ENCODE measurements around the gene ARHGEF1. TPM values are rescaled to one million over a fixed set of nuclear protein-coding genes. Genes with fewer than 3 reads are reported as not detected.

Gene ARHGEF1
- total RNA-seq, 5 donors from 2014 or later (not counting 1 experiment from before 2014, with no cell fraction given) = 1,130 to 1,360 (median 1,288) TPM

DNA sequence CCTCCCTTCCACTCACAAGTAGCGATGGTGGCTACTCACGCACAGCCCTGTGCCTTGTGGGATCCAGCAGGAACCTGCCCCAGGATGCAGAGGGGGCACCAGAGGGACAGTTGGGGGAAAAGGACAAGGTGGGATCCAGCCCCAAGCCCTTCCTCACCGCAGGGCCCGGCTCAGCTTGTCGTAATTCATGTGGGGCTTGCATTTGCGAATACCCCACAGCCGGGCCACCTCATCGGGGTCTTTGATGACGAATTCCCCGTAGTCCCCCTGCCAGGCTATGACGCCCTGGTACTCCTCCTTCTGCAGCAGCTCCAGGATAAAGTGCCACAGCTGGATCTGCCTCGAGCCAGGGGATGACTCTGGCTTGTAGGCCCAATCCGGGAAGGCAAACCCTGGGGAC lies 26.7 kb downstream of the ARHGEF1 start:
- POLR2A ChIA-PET = no interaction called here
- Histone ChIP-seq H3K9me3 (no peaks in the 10 kb centered on the region), H3K27ac (ENCODE audit: low read length) (no peak overlapping the region), H3K4me3 (ENCODE audit: control insufficient read depth in 1 of 2, extremely low read depth in 1 of 2, low read length in 1 of 2) (no peak overlapping the region), H3K27me3 (replicated peaks in 1 of 2; ENCODE audit: control insufficient read depth in 2 of 2, extremely low read depth in 1 of 2, insufficient read depth in 2 of 2, low read length in 1 of 2) (peaks cover 0 to 30% of the 10 kb centered on the region in 2 experiments), H3K36me3 (ENCODE audit: control insufficient read depth in 2 of 2, extremely low read depth in 1 of 2, insufficient read depth in 1 of 2, low read length in 1 of 2) (peaks cover 18 to 27% of the 10 kb centered on the region in 2 donors), H3K4me1 (ENCODE audit: control insufficient read depth in 1 of 2, extremely low read depth in 1 of 2, insufficient read depth in 2 of 2, low read length in 2 of 2) (peaks cover 16 to 55% of the 10 kb centered on the region in 2 experiments)
- Mint-ChIP-seq H3K9me3 (no peaks in the 10 kb centered on the region), H3K27ac (peak overlapping the region in 1 of 2 donors; percentile 36), H3K36me3 (peaks cover 20% of the 10 kb centered on the region), H3K4me3 (no peak overlapping the region), H3K4me1 (peaks cover 57 to 71% (median 61%) of the 10 kb centered on the region in 3 donors), H3K27me3 (peaks cover 4 to 15% of the 10 kb centered on the region in 2 donors)
- WGBS (ENCODE audit: insufficient coverage) = 91% methylated on average over 7 of the region's 13 CpGs
- ATAC-seq (replicated peaks in 1 of 4) = no peak
- no peak for DNase-seq
- CTCF ChIA-PET = no interaction called here

DNA sequence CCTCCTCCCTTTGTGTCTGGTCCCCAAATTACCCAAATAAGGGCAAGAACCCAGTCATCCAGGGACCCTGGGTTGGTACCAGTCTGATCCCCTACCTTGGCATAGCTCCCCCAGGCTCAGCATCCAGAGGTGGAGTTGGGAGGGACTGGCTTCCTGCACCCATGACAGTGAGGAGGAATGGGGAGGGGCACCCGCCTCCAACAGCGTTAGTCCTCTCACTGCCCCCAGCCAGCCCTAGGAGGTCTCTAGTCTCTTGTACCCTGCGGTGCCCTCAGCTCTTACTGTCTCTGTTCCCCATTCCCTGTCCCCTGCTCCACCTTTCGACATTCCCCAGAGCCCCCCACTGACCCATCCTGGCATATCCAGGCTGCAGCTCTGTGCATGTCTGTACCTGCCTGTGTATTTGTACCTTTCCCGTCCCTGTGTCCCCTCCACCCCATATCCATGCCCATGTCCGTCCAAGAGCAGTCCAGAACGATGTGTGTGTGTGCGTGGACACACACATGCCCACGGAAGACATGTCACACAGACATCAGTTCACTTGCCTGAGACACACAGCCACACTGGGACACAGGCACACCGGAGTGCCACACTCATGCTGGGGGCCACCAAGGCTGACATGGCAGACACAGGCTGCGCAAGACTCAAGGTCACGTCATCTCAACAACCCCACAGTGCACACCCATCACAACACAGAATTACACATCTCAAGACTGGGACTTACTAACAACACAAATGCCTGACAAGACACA lies 27.4 kb downstream of the ARHGEF1 start:
- ChIA-PET CTCF (no interaction called here), POLR2A (no interaction called here)
- 79% methylated on average over 8 of the region's 12 CpGs for WGBS (ENCODE audit: insufficient coverage)
- peak overlapping the region; percentile 36 to 82 for H3K27ac Mint-ChIP-seq
- Histone ChIP-seq H3K4me1 (ENCODE audit: control insufficient read depth in 1 of 2, extremely low read depth in 1 of 2, insufficient read depth in 2 of 2, low read length in 2 of 2) (peaks cover 20 to 55% of the 10 kb centered on the region in 2 experiments), H3K27ac (ENCODE audit: low read length) (no peak overlapping the region), H3K9me3 (no peaks in the 10 kb centered on the region), H3K36me3 (ENCODE audit: control insufficient read depth in 2 of 2, extremely low read depth in 1 of 2, insufficient read depth in 1 of 2, low read length in 1 of 2) (peaks cover 12 to 20% of the 10 kb centered on the region in 2 donors), H3K27me3 (replicated peaks in 1 of 2; ENCODE audit: control insufficient read depth in 2 of 2, extremely low read depth in 1 of 2, insufficient read depth in 2 of 2, low read length in 1 of 2) (peaks cover 2 to 36% of the 10 kb centered on the region in 2 experiments), H3K4me3 (ENCODE audit: control insufficient read depth in 1 of 2, extremely low read depth in 1 of 2, low read length in 1 of 2) (no peak overlapping the region)
- H3K9me3 Mint-ChIP-seq = no peaks in the 10 kb centered on the region
- H3K36me3 Mint-ChIP-seq = peaks cover 14% of the 10 kb centered on the region
- H3K27me3 Mint-ChIP-seq = peaks cover 4 to 15% of the 10 kb centered on the region in 2 donors
- DNase-seq (no peak), ATAC-seq (replicated peaks in 1 of 4) (peak; percentile 5 to 11 (median 8))
- no peak overlapping the region for H3K4me3 Mint-ChIP-seq
- H3K4me1 Mint-ChIP-seq = peaks cover 50 to 66% (median 56%) of the 10 kb centered on the region in 3 donors

DNA sequence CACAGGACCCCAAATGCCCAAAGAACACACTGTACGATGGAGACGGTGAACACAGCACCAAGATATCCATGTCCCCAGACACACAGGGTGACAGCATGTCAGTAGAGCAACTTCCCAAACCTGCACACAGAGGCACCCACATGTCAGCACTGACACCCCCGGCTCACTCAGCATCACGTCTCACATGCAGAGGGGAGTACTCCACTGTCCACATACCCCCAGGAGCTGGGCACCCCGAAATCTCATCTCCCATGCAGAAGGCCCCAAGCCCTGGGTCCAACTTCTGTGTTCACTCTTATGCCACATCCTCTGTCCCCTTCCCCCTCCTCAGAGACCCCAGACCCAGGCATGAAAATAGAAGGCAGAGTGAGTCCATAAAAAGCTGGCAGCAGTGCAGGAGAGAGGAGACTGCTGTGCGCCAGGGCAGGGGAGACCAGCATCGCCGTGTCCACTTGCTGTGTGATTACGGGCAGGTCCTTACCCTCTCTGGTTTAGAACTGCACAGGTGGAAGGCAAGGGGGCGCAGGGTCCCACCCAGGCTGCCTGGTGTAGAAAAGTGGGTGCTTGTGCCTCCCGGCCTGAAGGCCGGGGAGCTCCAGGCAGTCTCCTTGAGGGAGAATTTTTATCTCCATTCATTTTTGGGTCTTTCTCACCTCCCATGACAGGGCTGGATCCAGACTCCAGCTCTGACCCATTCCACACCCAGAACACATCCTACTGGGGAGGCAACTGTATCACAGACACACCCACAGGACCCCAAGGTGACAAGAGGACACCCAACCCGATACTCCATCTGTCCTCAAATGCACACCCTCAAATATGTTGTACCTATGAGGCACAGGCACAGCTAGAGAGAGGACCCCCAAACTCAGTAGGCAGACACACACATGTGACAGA lies 28.3 kb downstream of the ARHGEF1 start:
- 46% methylated on average over 6 of the region's 13 CpGs for WGBS (ENCODE audit: insufficient coverage)
- CTCF ChIA-PET = interaction anchor here in 1 of 2 donors (0.6 kb wide), 1 partner anchor 36 kb away, joined by 3 read pairs; no protein-coding TSS in a partner anchor
- Mint-ChIP-seq H3K4me1 (peaks cover 45 to 60% (median 49%) of the 10 kb centered on the region in 3 donors), H3K27me3 (peaks cover 4 to 15% of the 10 kb centered on the region in 2 donors), H3K27ac (peak overlapping the region; percentile 63 to 82), H3K4me3 (peak overlapping the region in 1 of 3 donors; percentile 18), H3K36me3 (peaks cover 6% of the 10 kb centered on the region), H3K9me3 (no peaks in the 10 kb centered on the region)
- DNase-seq = peak in 3 of 35 experiments; percentile 24 to 47 (median 34)
- no peak overlapping the region for H3K27ac ChIP-seq (ENCODE audit: low read length)
- H3K9me3 ChIP-seq = no peaks in the 10 kb centered on the region
- peak; percentile 10 to 33 (median 21) for ATAC-seq (replicated peaks in 1 of 4)
- H3K4me1 ChIP-seq (ENCODE audit: control insufficient read depth in 1 of 2, extremely low read depth in 1 of 2, insufficient read depth in 2 of 2, low read length in 2 of 2) = peaks cover 25 to 59% of the 10 kb centered on the region in 2 experiments
- H3K27me3 ChIP-seq (replicated peaks in 1 of 2; ENCODE audit: control insufficient read depth in 2 of 2, extremely low read depth in 1 of 2, insufficient read depth in 2 of 2, low read length in 1 of 2) = peaks cover 6 to 45% of the 10 kb centered on the region in 2 experiments
- no peak overlapping the region for H3K4me3 ChIP-seq (ENCODE audit: control insufficient read depth in 1 of 2, extremely low read depth in 1 of 2, low read length in 1 of 2)
- POLR2A ChIA-PET = no interaction called here
- peaks cover 6 to 12% of the 10 kb centered on the region in 2 donors for H3K36me3 ChIP-seq (ENCODE audit: control insufficient read depth in 2 of 2, extremely low read depth in 1 of 2, insufficient read depth in 1 of 2, low read length in 1 of 2)

DNA sequence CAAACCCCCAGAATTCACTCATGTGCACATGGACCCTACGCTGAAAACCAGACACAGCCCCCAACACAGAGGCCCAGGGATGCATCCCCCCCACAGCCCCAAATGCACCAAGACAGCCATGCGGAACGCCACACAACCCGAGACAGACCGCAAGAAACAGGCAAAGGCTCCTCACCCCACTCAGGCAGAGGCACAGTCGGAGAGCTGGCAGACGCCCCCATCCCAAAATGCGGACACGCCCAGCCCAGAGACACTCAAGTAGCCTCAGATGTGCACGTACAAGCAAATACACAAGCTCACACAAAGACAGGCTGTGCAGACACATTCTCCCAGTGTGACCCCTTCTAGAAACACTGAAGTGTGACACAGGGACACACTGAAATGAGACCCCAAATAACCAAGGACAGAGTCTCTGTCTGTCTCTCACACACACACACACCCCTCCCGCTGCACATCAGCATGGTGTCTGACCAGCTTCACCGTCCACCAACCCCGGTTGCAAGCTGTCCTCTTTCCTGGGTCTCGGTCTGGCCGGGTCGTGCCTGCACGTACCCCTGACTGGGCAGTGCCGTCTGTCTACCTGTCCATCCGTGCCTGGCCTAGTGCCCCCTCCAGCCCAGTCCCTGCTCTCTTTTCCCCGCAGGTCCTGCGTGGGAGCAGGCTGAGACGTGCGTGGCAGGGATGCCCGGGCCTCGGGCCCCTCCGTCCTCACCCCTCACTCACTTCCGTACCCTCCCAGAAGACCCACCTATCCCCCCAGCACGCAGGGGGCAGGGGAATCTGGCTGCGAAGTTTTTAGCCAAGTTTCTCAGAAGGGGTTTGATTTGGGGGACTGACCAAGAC lies 29.1 kb downstream of the ARHGEF1 start:
- H3K36me3 Mint-ChIP-seq = peaks cover 3% of the 10 kb centered on the region

DNA sequence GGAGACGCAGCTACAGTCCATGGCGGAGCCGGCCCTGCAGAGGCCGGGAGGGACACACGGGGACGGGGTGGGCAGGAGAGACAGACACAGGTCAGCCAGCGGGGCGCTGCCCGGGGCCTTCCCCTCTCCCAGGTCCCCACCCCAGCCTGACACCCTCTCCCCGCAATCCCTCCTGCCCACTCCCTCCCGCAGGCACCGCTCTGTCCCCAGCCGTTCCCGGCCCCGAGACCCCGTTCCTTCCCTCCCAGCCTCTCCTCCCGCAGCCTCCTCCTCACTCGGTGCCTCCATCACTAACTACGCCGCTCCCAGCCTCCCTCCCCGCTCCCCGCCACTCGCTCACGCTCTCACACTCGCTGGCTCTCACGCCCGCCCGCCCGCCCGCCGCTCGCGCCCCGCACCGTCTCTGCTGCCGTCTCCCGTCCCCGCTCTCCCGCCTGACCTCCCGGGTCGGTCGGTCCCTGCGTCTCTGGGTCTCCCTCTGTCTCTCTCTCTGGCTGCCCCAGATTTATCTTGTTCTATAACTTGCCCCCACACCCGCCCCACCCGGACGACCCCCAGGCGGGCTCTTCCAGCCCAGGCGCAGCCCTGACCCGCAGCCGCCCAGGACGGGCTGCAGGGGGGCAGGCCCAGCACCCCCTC lies 30.0 kb downstream of the ARHGEF1 start:
- Histone ChIP-seq H3K36me3 (ENCODE audit: control insufficient read depth in 2 of 2, extremely low read depth in 1 of 2, insufficient read depth in 1 of 2, low read length in 1 of 2) (no peaks in the 10 kb centered on the region), H3K9me3 (no peaks in the 10 kb centered on the region), H3K4me1 (ENCODE audit: control insufficient read depth in 1 of 2, extremely low read depth in 1 of 2, insufficient read depth in 2 of 2, low read length in 2 of 2) (peaks cover 27 to 63% of the 10 kb centered on the region in 2 experiments), H3K27me3 (replicated peaks in 1 of 2; ENCODE audit: control insufficient read depth in 2 of 2, extremely low read depth in 1 of 2, insufficient read depth in 2 of 2, low read length in 1 of 2) (peaks cover 11 to 62% of the 10 kb centered on the region in 2 experiments), H3K27ac (ENCODE audit: low read length) (no peak overlapping the region), H3K4me3 (ENCODE audit: control insufficient read depth in 1 of 2, extremely low read depth in 1 of 2, low read length in 1 of 2) (no peak overlapping the region)
- no peak overlapping the region for H3K27ac Mint-ChIP-seq
- H3K4me1 Mint-ChIP-seq = peaks cover 40 to 49% (median 42%) of the 10 kb centered on the region in 3 donors
- DNase-seq (peak in 5 of 35 experiments; percentile 22 to 52 (median 37)), ATAC-seq (replicated peaks in 1 of 4) (peak in 3 of 4 experiments; percentile 9 to 34 (median 22))
- H3K4me3 Mint-ChIP-seq = no peak overlapping the region
- POLR2A ChIA-PET = no interaction called here
- no peaks in the 10 kb centered on the region for H3K9me3 Mint-ChIP-seq
- CTCF ChIA-PET = no interaction called here
- 5% methylated on average over 27 of the region's 51 CpGs for whole genome bisulfite sequencing (ENCODE audit: insufficient coverage)
- peaks cover 4 to 15% of the 10 kb centered on the region in 2 donors for H3K27me3 Mint-ChIP-seq
- no peaks in the 10 kb centered on the region for H3K36me3 Mint-ChIP-seq

More for the DNA sequence above, 29.1 kb downstream of the ARHGEF1 start:
- CTCF ChIA-PET = interaction anchor here in 1 of 2 donors (0.6 kb wide), 1 partner anchor 16 kb away, joined by 4 read pairs; the partner anchor contains the start of gene ERFL
- Mint-ChIP-seq H3K27me3 (peaks cover 4 to 15% of the 10 kb centered on the region in 2 donors), H3K4me1 (peaks cover 40 to 53% (median 45%) of the 10 kb centered on the region in 3 donors), H3K27ac (peak overlapping the region; percentile 63 to 69), H3K4me3 (peak overlapping the region in 1 of 3 donors; percentile 18), H3K9me3 (no peaks in the 10 kb centered on the region)
- 27% methylated on average over 26 of the region's 29 CpGs for WGBS (ENCODE audit: insufficient coverage)
- no peak overlapping the region for H3K27ac ChIP-seq (ENCODE audit: low read length)
- ATAC-seq (replicated peaks in 1 of 4) = peak in 3 of 4 experiments; percentile 3 to 8 (median 6)
- peak overlapping the region in 1 of 2 donors; percentile 6 for H3K4me3 ChIP-seq (ENCODE audit: control insufficient read depth in 1 of 2, extremely low read depth in 1 of 2, low read length in 1 of 2)
- H3K36me3 ChIP-seq (ENCODE audit: control insufficient read depth in 2 of 2, extremely low read depth in 1 of 2, insufficient read depth in 1 of 2, low read length in 1 of 2) = peaks cover 0 to 4% of the 10 kb centered on the region in 2 donors
- POLR2A ChIA-PET = no interaction called here
- H3K27me3 ChIP-seq (replicated peaks in 1 of 2; ENCODE audit: control insufficient read depth in 2 of 2, extremely low read depth in 1 of 2, insufficient read depth in 2 of 2, low read length in 1 of 2) = peaks cover 11 to 53% of the 10 kb centered on the region in 2 experiments
- peaks cover 27 to 64% of the 10 kb centered on the region in 2 experiments for H3K4me1 ChIP-seq (ENCODE audit: control insufficient read depth in 1 of 2, extremely low read depth in 1 of 2, insufficient read depth in 2 of 2, low read length in 2 of 2)
- no peaks in the 10 kb centered on the region for H3K9me3 ChIP-seq
- no peak for DNase-seq
